A673 (cell line): ENCODE results near the gene WFS1. TPM values are rescaled to one million over a fixed set of nuclear protein-coding genes. Genes with fewer than 3 reads are reported as not detected.

Experiments used
- BruUV-seq: library from RNA; stranded (reverse); fragments of 400-500 nt; replicated peaks from 2 replicates; lab custom pipeline; 2021; lab: Mats Ljungman, UMichigan
- CTCF ChIA-PET: fragments of 300-600 bp; sonication (Branson Sonifier 250); formaldehyde crosslinking; loops from one replicate; lab custom pipeline; 2022; ENCODE audit warnings: antibody characterized with exemption; lab: Charles Lee
- POLR2A ChIA-PET: fragments of 300-600 bp; sonication (Branson Sonifier 250); formaldehyde crosslinking; loops from one replicate; lab custom pipeline; 2022; ENCODE audit warnings: antibody characterized with exemption; ENCODE audit not compliant: low non-redundant PET; lab: Charles Lee
- DNase-seq: peaks from one replicate; pipeline ENCODE4 v3.0.0-alpha.2; 2015; ENCODE audit warnings: low spot score
- H3K27ac ChIP-seq: fragments of 200-600 bp; sonication (generic); 2 replicates; pipeline ENCODE4 v1.5.1; 2016; ENCODE audit warnings: mixed run types, low read depth, mild to moderate bottlenecking, mixed read lengths, antibody characterized with exemption, low read length; ENCODE audit not compliant: poor library complexity, severe bottlenecking
- H3K27me3 ChIP-seq: fragments of 200-600 bp; sonication (generic); replicated peaks from 2 replicates; pipeline ENCODE4 v1.6.1; 2017; ENCODE audit warnings: mixed run types, low read depth, mild to moderate bottlenecking, mixed read lengths, antibody characterized with exemption, low read length; ENCODE audit not compliant: insufficient read depth, poor library complexity
- H3K36me3 ChIP-seq: fragments of 200-600 bp; sonication (generic); 2 replicates; pipeline ENCODE4 v1.6.1; 2016; ENCODE audit warnings: mixed run types, mild to moderate bottlenecking, mixed read lengths, antibody characterized with exemption, low read length; ENCODE audit not compliant: insufficient read depth, poor library complexity, severe bottlenecking
- H3K4me1 ChIP-seq: fragments of 200-600 bp; sonication (generic); 2 replicates; pipeline ENCODE4 v1.6.1; 2017; ENCODE audit warnings: mixed run types, mild to moderate bottlenecking, mixed read lengths, antibody characterized with exemption, low read length; ENCODE audit not compliant: insufficient read depth, poor library complexity, severe bottlenecking
- H3K4me3 ChIP-seq: fragments of 200-600 bp; sonication (generic); 2 replicates; pipeline ENCODE4 v1.5.1; 2016; ENCODE audit warnings: low read depth, mixed run types, mild to moderate bottlenecking, mixed read lengths, low read length; ENCODE audit not compliant: poor library complexity, severe bottlenecking
- H3K9me3 ChIP-seq: fragments of 200-600 bp; sonication (generic); 2 replicates; pipeline ENCODE4 v1.6.1; 2016; ENCODE audit warnings: mixed run types, low read depth, mild to moderate bottlenecking, mixed read lengths, antibody characterized with exemption, low read length; ENCODE audit not compliant: poor library complexity, severe bottlenecking
- CTCF ChIP-seq: fragments of 300-800, 200-600 bp; sonication (generic); conservative IDR thresholded peaks from 2 replicates; pipeline ENCODE4 v1.5.1; 2017; ENCODE audit warnings: low read depth, mild to moderate bottlenecking, antibody characterized with exemption, low read length, moderate library complexity, mixed read lengths
- EZH2 ChIP-seq: fragments of 200-600 bp; sonication (generic); IDR thresholded peaks from 2 replicates; pipeline ENCODE4 v1.6.1; 2017; ENCODE audit warnings: borderline replicate concordance, low read depth, mild to moderate bottlenecking, mixed read lengths, antibody characterized with exemption, low read length; ENCODE audit not compliant: poor library complexity, severe bottlenecking
- intact Hi-C: fragments of 100-400 bp; cut with micrococcal nuclease; formaldehyde crosslinking; loops from one replicate; pipeline ENCODE4 v1.10.0; 2022; ENCODE audit not compliant: unreplicated experiment
- total RNA-seq: library from RNA; stranded (reverse); gene quantifications from 2 replicates; pipeline ENCODE4 v1.2.3, GENCODE V29; 2021

WFS1 gene
- total RNA-seq, 1 experiment from 2014 or later = 14.0 TPM

GRCh38 chr4:6299875-6300274, 30.2 kb downstream of the WFS1 start:
- DNase-seq = no peak
- no peak overlapping the region for H3K4me3 ChIP-seq
- intact Hi-C loops = no loop called here
- H3K4me1 ChIP-seq = no peaks in the 10 kb centered on the region
- BruUV-seq = no TSS peak
- no peaks in the 10 kb centered on the region for H3K27me3 ChIP-seq
- ChIA-PET POLR2A (no interaction called here), CTCF (no interaction called here)
- no peak overlapping the region for H3K27ac ChIP-seq
- TF ChIP-seq EZH2 (no peak), CTCF (no peak)
- no peaks in the 10 kb centered on the region for H3K36me3 ChIP-seq
- H3K9me3 ChIP-seq = no peaks in the 10 kb centered on the region

GRCh38 chr4:6300359-6300758, 30.7 kb downstream of the WFS1 start:
- BruUV-seq = no TSS peak
- no peaks in the 10 kb centered on the region for H3K27me3 ChIP-seq
- H3K9me3 ChIP-seq = no peaks in the 10 kb centered on the region
- ChIA-PET POLR2A (no interaction called here), CTCF (no interaction called here)
- H3K4me1 ChIP-seq = no peaks in the 10 kb centered on the region
- H3K27ac ChIP-seq = no peak overlapping the region
- intact Hi-C loops = no loop called here
- DNase-seq = no peak
- H3K36me3 ChIP-seq = no peaks in the 10 kb centered on the region
- H3K4me3 ChIP-seq = no peak overlapping the region
- TF ChIP-seq CTCF (no peak), EZH2 (no peak)

- DNase-seq = no peak
- no peak overlapping the region for H3K4me3 ChIP-seq
- no TSS peak for BruUV-seq
- intact Hi-C loops = no loop called here
- no peak overlapping the region for H3K27ac ChIP-seq
- CTCF ChIA-PET = interaction anchor here (0.8 kb wide), 1 partner anchor 81 kb away, joined by 3 read pairs; no protein-coding TSS in a partner anchor
- TF ChIP-seq CTCF (no peak), EZH2 (no peak)
- H3K27me3 ChIP-seq = no peaks in the 10 kb centered on the region
- no peaks in the 10 kb centered on the region for H3K9me3 ChIP-seq
- H3K36me3 ChIP-seq = no peaks in the 10 kb centered on the region
- no peaks in the 10 kb centered on the region for H3K4me1 ChIP-seq
- POLR2A ChIA-PET = no interaction called here
Measured at GRCh38 chr4:6301051-6301731, 31.5 kb downstream of the WFS1 start.
